ENCODE results near the gene RGS12. TPM values are rescaled to one million over a fixed set of nuclear protein-coding genes. Genes with fewer than 3 reads are reported as not detected.

The RGS12 gene
- total RNA-seq, 1 donor from 2014 or later: 72.2 TPM

- no peak for FAIRE-seq
- DNase-seq (ENCODE audit: low spot score in 2 of 2): no peak
Observed at GRCh38 chr4:3254302-3255131, 38.3 kb upstream of the RGS12 start.

DNA sequence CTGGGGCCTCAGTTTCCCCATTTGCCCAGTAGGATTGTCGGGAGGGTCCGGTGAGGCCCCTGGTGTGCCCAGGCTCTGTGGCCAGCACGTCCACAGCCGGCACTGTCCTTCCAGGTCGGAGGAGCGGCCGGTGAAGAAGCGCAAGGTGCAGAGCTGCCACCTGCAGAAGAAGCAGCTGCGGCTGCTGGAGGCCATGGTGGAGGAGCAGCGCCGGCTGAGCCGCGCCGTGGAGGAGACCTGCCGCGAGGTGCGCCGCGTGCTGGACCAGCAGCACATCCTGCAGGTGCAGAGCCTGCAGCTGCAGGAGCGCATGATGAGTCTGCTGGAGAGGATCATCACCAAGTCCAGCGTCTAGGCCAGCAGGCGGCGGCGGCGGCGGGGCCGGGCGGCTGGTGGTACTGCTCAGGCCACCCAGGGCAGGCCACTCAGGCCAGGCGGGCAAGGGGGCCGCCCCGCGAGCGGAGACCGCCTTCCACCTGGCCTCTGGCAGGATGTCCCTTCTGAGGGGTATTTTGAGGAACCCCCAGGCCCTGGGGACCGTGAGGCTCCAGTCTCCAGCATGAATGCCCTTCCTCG, 37.1 kb upstream of the RGS12 start:
- FAIRE-seq (no peak), DNase-seq (ENCODE audit: low spot score in 2 of 2) (no peak)

DNA sequence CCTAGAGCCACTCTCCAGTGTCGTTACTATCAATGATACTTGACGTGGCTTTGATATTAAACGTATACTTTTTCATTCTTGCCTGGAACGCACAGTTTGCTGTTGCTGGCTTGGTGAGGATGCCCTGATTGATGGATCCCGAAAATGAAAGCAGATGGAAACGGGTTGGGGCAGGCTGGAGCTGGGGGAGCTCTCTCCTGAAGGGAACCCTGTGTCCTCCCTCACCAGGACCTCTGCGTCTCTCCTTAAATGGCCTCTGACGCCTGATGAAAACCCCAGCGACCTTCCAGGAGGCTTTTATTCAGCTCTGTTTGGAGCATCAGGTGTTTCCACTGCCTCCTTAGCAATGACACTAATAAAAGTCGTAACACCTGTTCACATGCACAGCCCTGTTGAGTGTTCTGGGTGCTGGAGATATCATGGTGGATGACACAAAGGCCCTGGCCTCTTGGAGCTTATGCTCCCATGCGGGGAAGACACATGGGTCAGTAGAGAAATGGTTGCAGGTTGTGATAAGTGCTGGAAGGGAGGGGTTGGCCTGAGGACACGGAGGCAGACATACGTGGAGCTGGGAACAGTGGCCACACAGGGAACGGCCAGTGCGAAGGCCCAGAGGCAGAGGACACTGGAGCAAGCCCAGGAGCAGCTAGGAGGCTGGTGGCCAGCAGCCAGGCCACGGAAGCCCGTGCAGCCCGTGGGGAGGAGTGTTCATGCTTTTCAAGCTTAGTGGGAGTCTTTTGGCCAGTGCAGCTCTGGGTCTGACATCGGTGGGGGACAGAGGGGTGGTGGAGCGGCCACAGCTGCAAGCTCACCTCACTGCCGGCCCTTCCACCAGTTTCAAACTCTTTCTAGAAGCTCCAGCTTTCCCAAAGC, 36.4 kb upstream of the RGS12 start:
- DNase-seq (ENCODE audit: low spot score in 2 of 2): no peak
- no peak for FAIRE-seq

- FAIRE-seq (no peak), DNase-seq (ENCODE audit: low spot score in 2 of 2) (no peak)
Observed at GRCh38 chr4:3257103-3257555, 35.7 kb upstream of the RGS12 start.

DNA sequence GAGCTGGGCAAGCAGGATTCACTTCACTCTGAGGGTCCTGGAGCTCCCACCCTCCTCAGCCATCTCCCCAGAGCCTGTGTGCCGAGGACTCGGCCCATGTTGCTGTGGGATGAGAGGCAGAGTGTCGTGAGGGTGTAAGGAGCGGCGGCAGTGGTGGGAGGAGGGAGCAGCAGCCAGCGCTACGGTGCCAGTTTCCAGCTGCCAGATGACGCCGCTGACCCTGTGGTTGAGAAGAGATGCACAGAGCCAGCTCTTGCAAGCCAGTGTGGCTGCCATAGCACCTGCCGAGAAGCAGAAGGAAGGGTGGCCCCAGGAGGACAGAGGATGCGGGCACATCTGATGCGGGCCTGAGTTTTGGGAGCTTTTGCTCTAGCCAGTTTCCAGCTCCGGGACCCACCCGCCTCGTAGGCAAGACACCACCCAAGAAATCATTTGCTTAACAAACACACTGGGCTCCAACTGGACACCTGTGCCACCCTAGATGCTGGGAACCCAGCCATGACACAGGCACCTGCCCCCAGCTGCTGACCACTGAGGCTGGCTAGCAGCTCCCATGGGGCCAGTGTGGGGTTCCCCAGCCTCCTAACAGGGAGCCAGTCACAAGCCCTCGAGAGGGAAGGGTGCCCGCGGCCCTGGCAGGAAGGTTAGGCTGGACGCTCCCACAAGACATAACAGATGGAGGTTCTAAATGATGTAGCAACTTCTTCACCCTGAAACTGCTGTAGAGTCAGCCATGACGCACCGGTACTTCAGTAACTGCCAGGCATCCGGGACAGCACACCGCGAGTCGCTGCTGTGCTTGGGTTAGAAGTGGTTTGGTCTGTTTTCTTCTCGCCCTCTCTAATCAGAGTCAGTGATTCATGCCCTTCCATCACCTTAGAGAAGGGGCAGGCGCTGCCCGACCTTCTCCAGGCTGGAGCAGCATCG, 35.0 kb upstream of the RGS12 start:
- DNase-seq (ENCODE audit: low spot score in 2 of 2) (no peak), FAIRE-seq (no peak)

DNA sequence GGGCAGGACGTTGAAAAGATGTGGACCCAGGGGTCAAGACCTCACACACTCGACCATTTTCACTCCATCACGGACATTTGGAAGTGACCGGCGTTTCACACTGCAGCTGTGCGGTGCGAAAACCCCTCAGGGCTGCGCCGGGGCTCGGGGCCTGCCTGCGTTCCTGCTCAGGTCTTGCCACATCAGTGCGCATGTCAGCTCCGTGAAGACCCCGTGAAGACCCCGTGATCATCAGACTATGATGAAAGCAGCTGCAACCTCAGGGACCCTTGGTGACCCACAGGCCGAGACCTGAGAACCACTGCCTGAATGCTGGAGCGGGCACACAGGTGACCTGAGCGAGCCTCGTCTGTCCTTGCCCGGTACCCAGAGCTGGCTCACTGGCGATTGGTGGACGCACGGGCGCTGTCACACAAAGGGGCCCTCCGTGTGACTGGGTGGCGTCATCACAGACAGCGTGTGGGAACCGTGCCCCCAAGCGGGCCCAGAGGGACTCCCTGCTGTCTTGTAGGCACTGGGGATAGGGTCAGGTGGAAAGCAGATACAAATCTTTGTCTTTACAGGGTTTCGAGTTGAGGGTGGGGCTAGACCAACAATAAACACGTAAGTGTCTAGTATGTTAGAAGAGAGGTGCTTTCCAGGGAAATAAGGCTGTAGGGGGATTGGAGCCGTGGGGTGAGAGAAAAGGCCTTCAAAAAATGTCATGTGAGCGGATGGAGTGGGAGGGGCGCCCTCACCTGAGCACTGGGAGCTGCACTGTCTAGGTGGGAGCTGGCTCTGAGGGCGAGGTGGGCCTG, 31.2 kb upstream of the RGS12 start:
- FAIRE-seq (no peak), DNase-seq (ENCODE audit: low spot score in 2 of 2) (no peak)

DNA sequence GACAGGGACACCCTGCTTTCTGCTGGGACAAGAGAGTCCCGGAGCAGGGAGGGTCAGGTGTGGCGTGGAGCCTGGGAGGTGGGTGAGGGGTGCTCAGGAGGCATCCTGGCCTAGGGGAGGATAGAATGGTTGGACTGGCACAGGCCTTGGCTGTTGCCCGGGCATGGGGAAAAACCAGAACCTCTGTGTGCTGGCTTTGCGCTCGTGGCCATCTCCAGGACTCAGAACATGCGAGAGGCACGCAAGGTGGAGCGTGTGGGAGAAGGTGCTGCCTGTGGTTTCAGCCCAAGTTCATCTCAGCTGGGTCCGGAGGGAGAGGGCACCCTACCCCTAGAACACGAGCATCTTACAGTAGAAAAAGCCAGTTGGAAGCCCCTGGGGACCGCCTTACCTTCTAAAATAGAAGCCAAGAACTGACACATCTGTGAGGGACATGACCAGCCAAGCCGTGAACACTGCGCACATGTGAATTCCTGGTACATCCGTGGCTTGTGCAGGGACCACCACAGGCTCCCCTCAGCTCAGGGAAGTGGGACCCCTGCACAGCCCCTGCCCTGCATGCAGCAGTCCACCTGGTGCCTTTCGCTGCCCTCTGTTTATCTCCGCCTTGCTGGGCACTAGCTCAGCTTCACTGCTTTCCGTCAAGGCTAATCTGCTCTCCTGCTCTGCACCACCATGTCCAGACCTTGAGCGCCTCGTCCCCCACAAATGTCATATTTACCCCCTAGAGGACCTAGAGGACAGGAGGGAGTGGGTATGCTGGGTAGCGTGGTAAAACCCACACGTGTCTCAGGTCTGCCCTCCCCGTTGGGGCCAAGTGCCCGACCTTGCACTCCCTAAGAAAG, 30.4 kb upstream of the RGS12 start:
- DNase-seq (ENCODE audit: low spot score in 2 of 2) (no peak), FAIRE-seq (no peak)

DNA sequence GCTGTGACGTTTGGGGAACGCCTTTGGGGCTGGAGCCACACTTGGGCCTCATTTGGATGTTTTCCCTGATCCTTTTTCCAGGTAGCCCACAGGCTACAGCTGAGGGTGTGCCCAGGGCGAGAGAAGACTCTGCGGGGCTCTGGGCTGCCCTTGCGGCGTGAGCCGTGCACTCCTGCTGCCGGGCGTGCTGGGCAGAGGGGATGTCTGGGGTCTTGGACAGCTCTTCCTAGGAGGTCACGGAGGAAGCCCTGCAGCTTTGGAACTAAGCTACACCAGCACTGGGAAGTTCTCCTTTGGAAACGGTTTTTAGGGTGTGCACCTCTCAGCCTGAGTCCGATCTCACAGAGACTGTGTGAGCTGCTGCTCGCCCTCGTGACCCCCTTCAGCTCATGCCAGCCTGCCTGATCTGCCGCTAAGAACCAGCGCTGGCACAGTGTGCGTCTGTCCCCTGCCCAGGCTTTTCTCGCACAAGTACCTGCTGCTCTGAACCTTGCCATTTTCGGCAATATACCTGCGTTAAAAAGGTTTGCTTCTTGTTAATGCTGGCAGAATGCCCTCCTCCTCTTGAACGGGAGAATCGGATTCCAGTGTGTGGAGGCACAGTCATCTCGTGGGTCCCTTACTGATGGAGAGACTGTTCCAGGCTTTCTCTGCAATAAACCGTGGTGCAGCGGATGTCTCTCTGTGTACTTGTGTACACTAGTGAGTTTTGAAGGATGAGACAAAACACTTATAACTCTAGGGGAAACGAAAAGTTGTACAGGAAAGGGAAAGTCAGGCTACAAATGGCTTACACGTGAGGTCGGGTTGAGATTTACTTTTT, 29.6 kb upstream of the RGS12 start:
- DNase-seq (ENCODE audit: low spot score in 2 of 2): no peak
- no peak for FAIRE-seq

GRCh38 chr4:3263876-3264193, 29.0 kb upstream of the RGS12 start:
- FAIRE-seq: no peak
- no peak for DNase-seq (ENCODE audit: low spot score in 2 of 2)

DNA sequence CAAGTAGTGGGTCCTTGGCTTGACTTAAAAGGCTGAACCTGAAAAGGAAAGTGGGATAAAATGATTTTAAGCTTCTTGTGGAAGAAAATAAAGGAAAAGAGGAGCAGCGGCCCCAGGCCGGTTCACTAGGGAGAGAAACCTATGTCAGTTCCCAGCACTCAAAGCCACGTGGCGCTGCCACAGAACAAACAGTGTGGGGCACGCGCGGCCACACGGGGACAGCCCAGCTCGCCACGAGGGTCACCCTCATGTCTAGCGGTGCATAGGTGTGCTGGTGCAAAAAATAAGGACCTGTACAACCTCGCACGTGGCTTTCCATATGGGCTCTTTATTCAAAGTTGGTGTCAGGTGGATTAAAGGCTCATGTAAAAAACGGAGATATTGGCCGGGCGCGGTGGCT, 26.7 kb upstream of the RGS12 start:
- DNase-seq (ENCODE audit: low spot score in 2 of 2) (no peak), FAIRE-seq (no peak)

DNA sequence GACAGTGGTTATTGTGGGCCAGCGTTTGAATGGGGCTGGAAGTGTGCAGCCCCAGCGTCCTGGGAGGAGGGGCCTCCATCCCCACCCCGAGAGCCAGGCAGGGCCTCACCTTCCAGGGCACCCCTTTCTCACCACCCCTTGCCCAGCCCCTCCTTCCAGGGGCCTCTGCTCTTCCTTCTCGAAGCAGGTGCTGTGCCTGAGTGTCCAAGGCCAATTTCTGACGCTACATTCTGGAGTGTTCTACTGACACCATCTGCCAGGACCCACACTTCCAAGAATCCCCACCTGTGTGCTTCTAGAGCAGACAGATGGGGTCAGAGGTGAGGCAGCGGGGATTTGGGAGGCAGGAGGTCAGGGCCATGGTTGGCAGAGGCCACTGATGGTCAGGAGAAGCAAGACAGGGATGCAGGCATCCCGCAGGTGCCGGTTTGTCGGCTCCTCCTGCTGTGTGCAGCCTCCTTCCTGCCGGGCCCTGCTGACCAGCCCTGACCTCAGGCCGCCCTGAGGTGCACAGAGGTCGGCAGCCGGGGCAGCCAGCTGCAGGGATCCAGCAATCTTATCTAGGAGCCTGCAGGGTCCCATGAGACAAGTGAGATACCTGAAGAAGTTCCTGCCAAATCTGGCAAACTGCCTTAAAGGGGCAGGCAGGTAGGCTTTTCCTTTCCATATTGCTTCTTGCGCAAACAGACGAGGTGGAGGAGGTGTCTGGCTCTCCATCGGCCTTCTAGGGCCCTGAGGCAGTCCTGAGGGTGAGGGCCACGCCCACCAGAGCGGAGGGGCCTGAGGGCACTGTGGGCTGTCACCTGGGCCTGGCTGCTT, 25.0 kb upstream of the RGS12 start:
- FAIRE-seq (no peak), DNase-seq (ENCODE audit: low spot score in 2 of 2) (no peak)

DNA sequence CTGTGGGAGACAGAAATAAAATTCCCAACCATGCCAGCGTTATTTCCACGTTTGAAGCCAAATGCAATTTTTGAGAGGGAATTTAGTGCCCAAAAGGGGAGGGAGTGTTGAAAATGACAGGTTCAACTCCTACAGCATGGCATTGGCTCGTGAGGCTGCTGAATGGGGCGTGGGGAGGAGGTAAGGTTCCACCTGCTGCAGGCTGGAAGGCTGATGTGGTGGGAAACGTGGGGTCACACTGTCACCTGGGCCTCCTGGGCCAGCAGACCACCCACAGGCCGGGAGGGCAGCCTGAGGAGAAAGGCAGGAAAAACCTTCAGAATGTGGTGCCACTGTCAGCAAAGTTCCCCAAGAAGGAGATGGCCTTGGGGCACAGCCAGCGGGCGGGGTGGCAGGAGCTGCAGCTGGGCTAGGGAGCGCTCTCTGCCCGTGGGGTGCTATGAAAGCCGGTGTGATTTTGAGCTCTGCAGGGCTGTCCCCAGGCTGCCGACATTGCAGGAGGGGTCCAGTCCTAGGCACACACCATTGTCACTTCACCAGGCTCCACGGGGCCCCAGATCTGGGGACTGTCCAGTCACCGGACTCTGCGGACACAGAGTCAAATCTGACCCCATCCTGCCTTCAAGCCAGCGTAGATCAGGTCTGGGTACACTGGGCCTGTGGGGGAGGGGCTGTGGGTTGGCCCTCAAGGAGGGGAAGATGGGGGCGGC, 24.3 kb upstream of the RGS12 start:
- FAIRE-seq (no peak), DNase-seq (ENCODE audit: low spot score in 2 of 2) (no peak)

GRCh38 chr4:3269105-3269927, 23.5 kb upstream of the RGS12 start:
- FAIRE-seq (no peak), DNase-seq (ENCODE audit: low spot score in 2 of 2) (no peak)

- FAIRE-seq (no peak), DNase-seq (ENCODE audit: low spot score in 2 of 2) (no peak)
Observed at GRCh38 chr4:3269991-3270611, 22.7 kb upstream of the RGS12 start.

GRCh38 chr4:3271131-3271530, 21.7 kb upstream of the RGS12 start:
- FAIRE-seq (no peak), DNase-seq (ENCODE audit: low spot score in 2 of 2) (no peak)

All from frontal cortex (tissue), 4 donors.